HG03196 (cell line): Measurements from ENCODE around the gene ELAPOR2.
"Not testable (repeated sequence)": the region's sequence is repeated elsewhere in the genome, so short reads cannot be mapped to it uniquely, and the experiment has no call there.

Experiments used
- ATAC-seq: cut with Tn5 transposase; IDR thresholded peaks from one replicate; pipeline ENCODE4 v1.9.1; 2021; ENCODE audit not compliant: unreplicated experiment

ELAPOR2 gene, protein sequence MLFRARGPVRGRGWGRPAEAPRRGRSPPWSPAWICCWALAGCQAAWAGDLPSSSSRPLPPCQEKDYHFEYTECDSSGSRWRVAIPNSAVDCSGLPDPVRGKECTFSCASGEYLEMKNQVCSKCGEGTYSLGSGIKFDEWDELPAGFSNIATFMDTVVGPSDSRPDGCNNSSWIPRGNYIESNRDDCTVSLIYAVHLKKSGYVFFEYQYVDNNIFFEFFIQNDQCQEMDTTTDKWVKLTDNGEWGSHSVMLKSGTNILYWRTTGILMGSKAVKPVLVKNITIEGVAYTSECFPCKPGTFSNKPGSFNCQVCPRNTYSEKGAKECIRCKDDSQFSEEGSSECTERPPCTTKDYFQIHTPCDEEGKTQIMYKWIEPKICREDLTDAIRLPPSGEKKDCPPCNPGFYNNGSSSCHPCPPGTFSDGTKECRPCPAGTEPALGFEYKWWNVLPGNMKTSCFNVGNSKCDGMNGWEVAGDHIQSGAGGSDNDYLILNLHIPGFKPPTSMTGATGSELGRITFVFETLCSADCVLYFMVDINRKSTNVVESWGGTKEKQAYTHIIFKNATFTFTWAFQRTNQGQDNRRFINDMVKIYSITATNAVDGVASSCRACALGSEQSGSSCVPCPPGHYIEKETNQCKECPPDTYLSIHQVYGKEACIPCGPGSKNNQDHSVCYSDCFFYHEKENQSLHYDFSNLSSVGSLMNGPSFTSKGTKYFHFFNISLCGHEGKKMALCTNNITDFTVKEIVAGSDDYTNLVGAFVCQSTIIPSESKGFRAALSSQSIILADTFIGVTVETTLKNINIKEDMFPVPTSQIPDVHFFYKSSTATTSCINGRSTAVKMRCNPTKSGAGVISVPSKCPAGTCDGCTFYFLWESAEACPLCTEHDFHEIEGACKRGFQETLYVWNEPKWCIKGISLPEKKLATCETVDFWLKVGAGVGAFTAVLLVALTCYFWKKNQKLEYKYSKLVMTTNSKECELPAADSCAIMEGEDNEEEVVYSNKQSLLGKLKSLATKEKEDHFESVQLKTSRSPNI

DNA sequence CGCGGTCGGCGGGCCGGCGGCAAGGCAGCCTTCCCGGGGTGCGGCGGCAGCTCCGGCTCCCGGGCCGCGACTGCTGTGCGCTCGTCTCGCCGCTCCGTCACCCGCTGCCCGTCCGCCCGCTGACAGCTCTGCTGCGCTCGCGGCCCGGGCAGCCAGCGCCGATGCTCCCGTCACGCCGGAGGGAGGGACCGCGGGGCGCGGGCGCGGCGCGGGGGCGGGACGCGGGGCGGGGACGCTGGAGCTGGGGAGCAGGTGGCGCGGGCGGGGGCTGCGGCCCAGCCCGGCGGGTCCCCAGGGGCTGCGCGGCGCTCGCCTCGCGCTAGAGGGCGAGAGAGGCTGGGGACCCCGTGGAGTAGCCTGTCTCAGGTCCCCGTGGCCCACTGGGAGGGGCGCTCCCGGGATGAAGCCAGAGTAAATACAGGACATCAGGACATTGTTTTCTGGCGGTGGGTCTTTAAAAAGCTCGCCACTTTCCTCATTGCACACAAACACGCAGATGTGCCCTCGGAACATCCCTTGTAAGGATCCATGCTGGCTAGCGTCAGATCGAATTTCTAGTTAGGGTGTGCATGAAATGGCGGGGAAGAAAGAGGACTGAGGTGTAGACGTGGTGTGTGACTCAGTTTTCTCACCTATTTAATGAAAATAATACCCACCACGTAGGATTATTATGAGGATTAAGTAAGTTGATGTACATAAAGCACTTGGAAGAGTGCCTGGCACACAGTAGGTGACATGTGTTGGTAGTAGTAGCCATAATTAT, at the start of gene ELAPOR2:
Gene ELAPOR2, minus strand, starts transcription at position 130 of the 763 bp plus-strand sequence. CDS start 141 bp downstream, outside the sequence.
- peak; percentile 98 for ATAC-seq

DNA sequence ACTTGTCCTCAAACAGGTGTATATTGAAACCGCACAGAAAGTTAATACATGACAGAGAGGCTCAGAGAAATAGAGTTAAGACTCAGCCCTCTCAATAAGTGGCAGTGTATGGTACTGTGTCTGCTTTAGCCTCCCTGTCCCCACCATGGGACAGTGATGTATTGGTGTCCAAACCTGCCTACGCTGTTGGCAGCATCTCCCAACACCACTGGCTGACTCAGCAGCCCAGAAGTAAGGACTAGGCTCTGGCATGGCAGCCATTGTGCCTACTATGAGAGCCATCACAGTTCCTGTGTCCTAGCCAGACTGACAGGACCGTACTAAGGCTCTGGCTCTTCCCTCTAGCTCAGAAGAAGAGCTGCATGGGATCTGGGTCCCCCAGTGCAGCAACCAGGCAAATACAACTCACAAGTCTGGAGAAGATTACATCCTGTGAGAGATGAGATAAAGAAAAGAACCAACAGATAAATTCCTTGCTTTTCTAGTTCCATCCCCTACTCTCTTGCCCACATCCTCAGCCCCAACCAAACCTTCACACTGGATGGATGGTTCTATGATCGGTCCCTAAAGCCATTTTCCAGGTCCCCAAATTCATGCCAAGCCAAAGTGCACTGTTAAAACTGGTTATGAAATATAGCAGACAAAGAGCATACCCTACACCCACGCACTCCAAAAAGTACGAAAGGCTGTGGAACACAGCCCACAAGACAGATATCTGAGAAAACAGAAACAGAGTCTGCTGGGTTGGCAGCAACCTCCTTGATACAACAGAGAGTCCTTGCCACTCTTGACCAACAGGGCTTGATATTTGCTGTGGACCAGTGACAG, 48.7 kb upstream of the ELAPOR2 start:
- no peak for ATAC-seq

DNA sequence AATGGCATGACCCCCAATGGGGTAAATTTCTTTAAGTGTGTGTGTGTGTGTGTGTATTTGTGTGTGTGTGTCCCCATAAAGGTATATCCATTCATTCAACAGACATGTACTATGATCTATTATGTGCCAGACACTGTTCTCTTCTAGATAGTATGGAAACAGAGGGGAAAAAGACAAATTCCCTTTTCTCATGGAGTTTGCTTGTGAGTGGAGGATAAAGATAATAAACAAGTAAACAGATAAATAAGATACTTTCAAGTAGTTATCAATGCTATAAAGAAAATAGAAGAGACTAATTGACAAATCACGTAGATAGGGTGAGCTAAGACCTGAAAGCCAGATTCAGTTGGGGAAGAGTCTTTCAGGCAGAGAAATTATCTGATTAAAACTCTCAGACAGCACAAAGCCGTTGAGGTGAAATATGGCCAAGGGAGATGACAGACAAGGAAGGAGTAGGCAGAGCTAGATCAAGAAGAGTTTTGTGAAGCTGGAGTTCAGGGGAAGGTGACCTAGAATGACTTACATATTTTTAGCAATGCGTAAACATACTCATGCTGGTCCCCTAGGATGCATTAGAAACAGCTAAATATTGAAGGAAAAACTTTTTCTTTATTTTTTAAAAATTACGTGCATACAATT, 47.6 kb upstream of the ELAPOR2 start:
- no peak for ATAC-seq

DNA sequence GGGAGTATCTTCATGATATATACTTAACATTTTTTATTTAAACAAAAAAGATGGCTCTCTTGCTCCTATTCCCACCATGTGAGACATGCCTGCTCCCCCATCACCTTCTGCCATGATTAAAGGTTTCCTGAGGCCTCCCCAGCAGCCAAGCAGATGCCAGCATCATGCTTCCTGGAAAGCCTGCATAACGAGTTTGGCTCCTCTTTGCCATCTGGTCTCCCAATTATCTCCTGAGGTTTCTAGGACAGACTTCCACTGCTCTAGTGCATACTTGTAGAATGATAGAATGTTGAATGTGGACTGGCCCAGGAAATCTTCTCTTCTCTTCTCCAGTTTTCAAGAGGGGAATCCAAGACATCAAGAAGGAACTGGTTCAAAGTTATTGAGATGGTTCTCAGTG, 45.9 kb upstream of the ELAPOR2 start:
- no peak for ATAC-seq

DNA sequence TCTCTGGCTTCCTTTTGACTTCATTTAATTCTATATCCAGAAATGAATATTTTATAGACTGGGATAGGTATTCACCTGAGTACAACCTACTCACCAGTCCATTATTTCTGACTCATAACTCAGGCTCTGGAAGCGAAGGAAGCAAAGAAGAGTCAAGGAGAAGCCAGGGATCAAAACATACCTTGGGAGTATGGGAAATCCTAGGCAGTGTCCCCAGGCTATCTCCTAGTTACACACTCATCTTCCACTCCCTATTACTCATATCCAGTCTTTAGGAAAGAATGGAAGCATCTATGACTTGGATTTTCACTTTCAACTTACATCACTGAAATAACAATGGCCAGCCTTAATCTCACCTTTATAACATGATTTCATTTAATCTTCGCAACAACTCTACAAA, 40.9 kb upstream of the ELAPOR2 start:
- ATAC-seq: no peak

DNA sequence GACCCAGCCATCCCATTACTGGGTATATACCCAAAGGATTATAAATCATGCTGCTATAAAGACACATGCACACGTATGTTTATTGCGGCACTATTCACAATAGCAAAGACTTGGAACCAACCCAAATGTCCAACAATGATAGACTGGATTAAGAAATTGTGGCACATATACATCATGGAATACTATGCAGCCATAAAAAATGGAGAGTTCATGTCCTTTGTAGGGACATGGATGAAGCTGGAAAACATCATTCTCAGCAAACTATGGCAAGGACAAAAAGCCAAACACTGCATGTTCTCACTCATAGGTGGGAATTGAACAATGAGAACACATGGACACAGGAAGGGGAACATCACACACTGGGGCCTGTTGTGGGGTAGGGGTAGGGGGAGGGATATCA, 37.9 kb upstream of the ELAPOR2 start:
- ATAC-seq: not testable (repeated sequence)

DNA sequence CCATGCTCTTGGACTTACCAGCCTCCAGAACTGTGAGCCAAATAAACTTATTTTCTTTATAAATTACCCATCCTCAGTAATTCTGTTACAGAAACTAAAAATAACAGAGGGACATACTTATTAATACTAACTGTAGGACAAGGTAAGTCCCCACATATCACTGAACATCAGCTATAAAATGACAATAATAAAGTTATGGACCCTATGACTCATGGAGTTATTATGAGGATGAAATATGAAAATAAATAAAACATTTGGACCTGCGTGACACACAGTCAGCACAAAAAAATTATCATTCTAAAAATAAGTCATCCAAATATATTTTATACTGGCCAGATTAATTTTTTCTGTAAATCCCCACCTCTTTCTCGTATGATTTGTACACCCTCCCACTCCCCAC, 34.9 kb upstream of the ELAPOR2 start:
- no peak for ATAC-seq

DNA sequence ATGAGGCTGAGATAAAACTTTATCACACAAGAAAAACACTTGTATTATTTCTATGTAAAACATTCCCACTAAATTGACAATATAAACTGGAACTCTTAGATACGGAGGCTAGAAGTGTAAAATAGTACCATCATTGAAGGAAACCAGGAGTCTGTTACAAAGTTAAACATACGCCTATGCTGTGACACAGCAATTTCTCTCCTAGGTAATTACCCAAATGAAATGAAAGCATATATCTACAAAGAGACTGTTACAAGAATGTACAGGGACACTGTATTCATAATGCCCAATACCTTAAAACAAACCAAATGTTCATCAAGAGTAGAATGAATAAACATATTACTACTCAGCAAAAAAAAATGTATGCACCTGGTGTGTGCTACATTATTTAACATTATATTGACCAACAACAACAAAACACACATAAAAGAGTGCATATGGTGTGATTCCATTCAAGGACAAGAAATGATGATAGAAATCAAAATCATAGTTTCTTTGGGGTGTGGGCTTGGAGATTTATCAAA, 33.2 kb upstream of the ELAPOR2 start:
- ATAC-seq: no peak

DNA sequence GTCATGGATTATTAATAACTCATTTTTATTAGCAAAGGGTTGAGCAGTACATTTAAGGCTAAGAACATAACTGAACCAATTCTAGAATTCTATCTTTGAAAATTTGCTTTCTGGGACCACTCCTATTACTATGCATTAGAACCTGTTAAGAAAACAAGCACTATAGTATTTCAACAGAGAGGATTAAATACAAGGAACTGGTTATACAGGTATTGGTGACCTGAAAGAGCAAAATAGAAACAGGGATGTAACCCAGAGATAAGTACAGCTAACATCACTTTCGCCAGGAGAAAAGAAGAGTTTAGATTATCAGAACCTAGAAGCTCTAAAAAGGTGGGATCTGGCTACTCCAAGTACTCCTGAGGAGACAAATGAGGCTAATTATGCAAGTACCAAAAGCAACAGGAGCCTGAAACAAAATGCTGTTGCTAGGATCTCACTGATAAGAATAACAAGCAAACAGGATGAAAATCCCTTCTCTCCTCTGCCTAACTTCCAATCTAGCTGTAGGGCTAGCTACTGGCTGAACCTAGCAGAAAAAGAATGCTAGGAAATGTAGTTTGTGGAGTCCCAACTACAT, 32.1 kb upstream of the ELAPOR2 start:
- ATAC-seq: no peak

DNA sequence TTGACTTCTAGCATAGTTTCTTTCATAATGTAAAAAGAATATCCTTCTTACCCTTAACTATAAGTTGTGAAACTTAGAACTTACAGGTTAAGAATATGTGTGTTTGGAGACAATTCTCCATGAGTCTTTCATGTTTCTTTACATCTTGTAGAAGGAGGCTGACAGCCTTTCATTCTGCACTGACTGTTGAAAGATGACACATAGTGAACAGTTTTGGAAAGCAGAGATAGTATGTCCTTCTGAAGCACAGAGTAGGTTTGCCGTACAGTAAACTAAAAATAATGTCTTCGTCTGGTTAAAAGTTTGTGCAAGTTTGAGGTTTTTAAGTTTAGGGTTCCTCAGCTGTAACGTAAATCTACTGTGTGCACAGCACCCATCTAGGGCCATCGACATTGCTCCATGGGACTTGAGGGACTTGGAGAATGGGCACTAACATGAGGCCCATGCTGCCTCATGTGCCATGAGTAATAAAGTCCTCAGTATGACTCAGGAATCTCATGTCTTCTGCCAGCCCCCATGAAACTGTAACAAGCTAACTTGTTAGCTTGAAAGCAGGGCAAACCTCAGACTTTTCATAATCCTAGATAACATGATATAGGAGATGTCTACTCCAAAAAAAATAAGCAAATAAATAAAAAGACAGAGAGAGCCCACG, 24.5 kb upstream of the ELAPOR2 start:
- ATAC-seq: no peak

DNA sequence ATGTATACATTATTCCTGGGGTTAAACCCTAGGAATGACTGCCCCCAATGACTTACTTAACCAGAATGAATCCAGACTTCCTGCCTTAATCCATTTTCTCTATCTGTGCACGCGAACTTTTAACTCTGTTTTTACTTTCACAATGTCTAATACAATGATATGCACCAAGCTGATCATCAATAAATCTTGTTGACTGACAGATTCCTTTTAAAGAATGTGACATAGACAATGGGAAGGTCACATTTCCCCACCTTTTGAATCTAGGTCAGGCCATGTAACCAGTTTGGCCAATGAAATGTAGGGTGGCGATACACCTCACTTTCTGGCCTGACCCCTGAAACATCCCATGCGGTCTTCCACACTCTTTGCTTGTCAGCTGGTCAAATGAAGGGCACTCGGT, 23.2 kb upstream of the ELAPOR2 start:
- ATAC-seq: no peak

DNA sequence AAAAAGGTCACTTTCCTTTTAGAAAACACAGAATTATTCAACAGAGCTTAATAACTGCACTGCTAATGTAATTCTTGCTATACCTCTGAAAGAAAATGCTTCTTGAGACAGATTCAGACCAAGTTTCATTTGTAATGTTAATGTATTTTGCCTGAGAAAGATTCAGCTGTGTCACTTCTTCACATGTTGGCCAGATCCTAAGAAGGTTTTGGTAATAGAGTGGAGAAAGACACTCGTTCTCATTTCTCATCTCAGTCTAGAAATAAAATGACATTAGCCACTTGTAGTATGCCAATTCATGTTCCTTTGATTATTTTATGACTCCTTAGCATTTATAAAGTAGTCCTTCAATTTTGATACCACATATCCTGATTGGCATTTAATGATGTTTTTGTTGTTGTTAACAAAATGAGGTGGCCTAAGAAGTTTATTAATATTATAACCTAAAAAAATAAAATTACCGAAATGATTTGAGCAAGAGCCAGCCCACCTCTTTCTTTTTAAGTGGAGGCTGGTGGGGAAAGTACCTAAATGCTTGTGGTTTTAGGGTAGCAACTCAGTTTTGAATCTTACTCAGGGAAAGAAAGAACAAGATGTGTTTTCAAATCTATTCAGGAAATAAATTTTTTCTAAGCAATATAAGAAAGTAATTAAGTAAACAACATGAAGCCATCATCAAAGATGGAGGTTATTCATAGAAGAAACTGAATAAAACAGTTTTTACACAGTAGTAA, 16.4 kb upstream of the ELAPOR2 start:
- no peak for ATAC-seq

DNA sequence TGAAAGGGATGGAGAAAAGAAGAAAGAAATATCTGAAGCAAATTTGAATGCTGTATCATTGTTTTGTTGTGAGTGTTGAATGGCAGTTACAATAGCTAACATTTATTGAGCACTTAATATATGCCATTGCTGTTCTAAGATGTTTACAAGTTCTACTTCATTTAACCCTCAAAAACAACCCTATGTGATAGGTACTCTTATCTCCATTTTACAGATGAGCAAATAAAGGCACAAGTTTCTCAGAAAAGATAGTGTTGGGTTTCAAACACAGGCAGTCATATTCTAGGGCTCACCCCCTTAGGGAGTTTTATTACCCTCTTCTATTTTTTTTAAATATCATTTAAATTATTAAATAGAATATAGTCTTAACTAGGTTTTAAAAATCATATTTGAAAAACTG, 8.3 kb upstream of the ELAPOR2 start:
- no peak for ATAC-seq

DNA sequence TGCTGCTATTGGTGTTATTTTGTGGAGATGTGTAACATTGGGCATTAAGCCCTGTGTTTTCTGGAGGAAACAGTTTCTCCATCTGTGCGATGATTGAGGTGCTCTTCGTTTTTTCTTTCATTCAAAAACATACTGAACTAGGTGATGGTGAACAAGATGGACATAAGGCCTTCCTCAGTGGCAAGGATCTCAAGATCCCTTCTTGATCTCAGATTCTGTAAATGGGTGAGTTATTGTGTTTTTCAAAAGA, 759 bp upstream of the ELAPOR2 start:
- no peak for ATAC-seq

DNA sequence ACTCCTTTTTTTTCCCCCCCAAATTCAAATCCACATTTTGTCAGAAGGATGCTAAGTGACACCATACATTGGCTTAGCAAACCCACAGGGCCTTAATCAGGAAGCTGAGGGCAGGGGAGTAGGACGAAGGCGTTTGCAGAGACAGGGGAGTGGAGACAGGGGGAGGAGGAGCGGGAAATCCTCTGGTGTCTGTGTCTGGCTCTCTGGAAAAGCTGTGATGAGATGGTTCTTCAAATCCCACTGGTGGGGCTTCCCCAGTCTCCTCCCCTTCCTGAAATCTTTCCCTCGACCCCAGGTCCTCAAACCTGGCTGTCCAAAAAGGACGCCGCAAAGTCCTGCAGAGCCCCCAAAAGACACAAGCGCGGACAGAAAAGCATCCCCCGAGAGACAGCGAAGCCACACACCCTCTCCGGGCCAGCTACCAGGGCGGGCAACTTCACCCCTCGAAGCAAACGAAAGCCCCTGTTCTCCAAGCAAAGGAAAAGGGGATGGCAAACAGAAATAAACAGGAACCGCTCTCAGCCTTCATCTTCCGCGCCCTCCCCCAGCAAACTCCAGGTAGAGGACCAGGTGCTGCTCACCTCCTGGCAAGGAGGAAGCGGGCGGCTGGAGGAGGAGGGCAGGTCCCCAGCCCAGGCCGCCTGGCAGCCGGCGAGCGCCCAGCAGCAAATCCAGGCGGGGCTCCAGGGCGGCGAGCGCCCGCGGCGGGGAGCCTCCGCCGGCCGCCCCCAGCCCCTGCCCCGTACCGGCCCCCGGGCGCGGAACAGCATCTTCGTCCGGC, 520 bp downstream of the ELAPOR2 start:
- ATAC-seq: peak; percentile 45

DNA sequence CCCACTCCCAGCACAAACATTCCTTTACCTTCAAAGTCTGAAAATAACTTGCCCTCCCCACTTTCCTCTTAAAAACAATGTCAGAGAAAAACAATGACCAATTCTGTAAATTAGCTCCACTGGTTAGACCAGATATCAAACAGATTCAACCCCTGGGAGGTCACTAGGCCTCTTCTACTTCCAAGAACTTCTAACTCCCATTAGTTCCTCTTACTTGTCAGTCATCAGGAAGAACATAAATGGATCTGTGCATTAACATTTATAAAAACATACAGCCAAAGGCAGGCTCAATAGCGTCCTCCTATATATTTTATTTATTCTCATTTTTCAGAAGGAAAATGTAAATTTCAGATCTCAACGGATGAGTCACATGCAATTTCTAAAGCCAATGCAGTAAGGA, 2.2 kb downstream of the ELAPOR2 start:
- ATAC-seq: no peak

DNA sequence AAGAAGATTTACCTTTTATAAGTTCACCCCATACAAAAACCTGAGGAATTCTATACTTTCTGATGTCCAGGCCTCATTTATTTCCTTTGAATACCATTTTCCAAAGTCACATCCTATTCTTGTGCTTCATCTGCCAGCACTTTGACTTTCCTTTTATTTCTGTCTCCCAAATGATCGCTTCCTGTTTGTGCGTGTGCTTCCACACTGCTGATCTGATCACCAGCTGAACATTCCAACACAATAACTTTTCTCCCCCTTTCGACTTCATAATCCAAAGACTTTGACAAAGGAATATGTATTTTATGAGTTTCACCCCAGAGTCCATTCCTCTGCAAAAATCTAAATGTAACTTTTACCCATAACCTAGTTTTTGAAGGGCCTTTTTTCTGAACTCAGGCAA, 3.1 kb downstream of the ELAPOR2 start:
- ATAC-seq: no peak
